GM13977 (cell line): ENCODE data around the gene AKAP13.

Experiments used
- DNase-seq: peaks from one replicate; pipeline ENCODE4 v3.0.0; 2012; ENCODE audit warnings: low spot score
- in situ Hi-C: fragments of 300-500 bp; cut with MboI; formaldehyde crosslinking; loops from one replicate; pipeline ENCODE4 v1.12.0; 2022; ENCODE audit warnings: low sequenced_read_pairs, low pct_unique_long_range_greater_than_20kb, mixed read lengths, inconsistent platforms; ENCODE audit not compliant: unreplicated experiment
- TF ChIP-seq, protein P1 (sequence below): IDR thresholded peaks from 2 replicates; pipeline ENCODE4 v1.5.1; 2012; ENCODE audit warnings: mild to moderate bottlenecking, control low read depth; ENCODE audit not compliant: insufficient read depth; ENCODE audit errors: extremely low read depth, missing control alignments

The AKAP13 gene

DNA sequence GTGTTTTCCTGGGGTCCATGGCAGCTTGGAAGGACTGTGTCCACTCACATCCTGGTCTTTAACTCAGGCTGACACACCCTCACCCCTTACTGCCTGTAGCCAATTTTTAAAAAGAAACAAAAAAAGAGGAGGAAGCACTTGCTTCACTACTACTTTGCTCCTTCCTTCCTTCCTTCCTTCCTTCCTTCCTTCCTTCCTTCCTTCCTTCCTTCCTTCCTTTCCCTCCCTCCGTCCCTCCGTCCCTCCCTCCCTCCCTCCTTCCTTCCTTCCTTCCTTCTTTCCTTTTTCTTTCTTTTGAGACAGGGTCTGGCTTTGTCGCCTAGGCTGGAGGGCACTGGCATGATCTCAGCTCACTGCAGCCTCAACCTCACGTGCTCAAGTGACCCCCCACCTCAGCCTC, 25.5 kb upstream of the AKAP13 start:
- TF ChIP-seq, protein P1, sequence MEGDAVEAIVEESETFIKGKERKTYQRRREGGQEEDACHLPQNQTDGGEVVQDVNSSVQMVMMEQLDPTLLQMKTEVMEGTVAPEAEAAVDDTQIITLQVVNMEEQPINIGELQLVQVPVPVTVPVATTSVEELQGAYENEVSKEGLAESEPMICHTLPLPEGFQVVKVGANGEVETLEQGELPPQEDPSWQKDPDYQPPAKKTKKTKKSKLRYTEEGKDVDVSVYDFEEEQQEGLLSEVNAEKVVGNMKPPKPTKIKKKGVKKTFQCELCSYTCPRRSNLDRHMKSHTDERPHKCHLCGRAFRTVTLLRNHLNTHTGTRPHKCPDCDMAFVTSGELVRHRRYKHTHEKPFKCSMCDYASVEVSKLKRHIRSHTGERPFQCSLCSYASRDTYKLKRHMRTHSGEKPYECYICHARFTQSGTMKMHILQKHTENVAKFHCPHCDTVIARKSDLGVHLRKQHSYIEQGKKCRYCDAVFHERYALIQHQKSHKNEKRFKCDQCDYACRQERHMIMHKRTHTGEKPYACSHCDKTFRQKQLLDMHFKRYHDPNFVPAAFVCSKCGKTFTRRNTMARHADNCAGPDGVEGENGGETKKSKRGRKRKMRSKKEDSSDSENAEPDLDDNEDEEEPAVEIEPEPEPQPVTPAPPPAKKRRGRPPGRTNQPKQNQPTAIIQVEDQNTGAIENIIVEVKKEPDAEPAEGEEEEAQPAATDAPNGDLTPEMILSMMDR = no peak
- in situ Hi-C loops = no loop called here
- no peak for DNase-seq

DNA sequence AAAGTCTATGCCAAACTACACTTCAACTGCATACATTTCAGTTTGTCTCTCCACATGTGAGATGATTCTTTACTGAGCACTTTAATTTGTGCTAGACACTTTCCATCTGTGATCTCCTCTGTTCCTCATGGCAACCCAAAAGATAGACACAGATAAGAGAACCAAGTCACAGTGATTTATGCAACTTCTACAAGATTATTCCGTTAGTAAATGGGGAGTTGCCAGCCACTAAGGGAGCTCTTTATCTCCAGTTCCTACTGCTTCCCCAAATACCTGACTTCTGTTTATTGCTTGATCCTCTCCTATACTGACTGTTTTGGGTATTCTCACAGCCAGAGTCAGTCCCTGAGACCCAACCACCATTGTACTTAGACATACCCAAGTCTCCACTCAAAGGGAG, 24.1 kb upstream of the AKAP13 start:
- TF ChIP-seq, protein P1 = no peak
- DNase-seq = no peak
- in situ Hi-C loops = no loop called here

DNA sequence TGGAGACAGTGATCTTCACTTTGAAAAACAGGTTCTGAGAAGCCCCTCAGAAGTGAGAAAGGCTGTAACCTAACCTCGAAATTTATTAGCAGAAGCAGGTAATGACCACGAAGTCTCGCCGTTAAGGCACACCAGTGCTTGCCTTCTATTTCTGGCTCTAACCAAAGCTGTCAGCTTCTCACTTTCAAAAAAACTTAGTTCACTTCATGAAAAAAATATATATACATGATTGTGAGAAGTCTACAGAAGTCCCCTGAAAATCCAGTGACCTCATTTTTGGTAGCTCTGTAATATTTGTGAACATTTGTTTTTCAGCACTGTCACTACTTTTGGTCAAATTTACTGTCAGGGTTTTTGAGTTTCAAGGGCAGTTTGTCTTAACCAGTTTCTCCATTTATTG, 19.1 kb upstream of the AKAP13 start:
- DNase-seq = peak; percentile 76
- in situ Hi-C loops = no loop called here
- TF ChIP-seq, protein P1 = no peak

DNA sequence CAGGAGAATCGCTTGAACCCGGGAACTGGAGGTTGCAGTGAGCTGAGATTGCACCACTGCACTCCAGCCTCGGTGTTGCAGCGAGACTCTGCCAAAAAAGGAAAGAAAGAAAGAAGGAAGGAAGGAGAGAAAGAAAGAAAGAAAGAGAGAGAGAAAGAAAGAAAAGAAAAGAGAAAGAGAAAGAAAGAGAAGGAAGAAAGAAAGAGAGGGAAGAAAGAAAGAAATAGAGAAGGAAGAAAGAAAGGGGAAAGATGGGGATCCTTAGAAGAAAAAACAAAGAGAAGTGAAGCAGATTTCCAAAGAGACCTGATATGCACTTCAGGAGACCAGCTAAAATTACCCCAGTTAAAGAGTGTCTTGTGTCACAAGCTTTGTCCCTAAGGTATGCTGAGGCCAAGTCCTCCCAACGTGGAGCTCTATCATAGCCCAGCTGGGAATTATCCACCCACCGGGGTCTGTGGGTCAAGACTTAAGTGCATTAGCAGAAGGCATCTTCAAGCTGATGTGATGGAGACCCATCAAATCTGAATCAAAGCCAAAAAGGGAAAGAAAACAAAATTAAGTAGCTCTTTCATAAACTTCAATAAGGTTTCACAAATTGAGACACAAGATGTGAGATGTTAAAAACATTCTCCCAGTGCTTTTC, 17.8 kb upstream of the AKAP13 start:
- in situ Hi-C loops = no loop called here
- TF ChIP-seq, protein P1 = no peak

GRCh38 chr15:85365980-85366379, 14.4 kb upstream of the AKAP13 start:
- TF ChIP-seq, protein P1 = no peak
- in situ Hi-C loops = no loop called here
- no peak for DNase-seq

More for the DNA sequence above, 17.8 kb upstream of the AKAP13 start:
- DNase-seq = no peak

DNA sequence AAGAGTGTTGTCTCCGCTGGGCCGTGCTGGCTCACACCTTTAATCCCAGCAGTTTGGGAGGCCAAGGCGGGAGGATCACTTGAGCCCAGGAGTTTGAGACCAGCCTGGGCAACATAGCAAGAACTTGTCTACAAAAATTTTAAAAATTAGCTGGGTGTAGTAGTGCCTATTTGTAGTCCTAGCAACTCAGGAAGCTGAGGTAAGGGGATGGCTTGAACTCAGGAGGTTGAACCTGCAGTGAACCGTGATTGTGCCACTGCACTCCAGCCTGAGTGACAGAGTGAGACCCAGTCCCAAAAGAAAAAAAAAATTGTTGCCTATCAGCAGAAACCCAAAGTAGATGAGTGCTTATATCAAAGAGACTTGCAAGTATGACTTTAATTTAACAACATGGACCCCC, 12.7 kb upstream of the AKAP13 start:
- DNase-seq = no peak
- TF ChIP-seq, protein P1 = no peak
- in situ Hi-C loops = no loop called here

- TF ChIP-seq, protein P1 = no peak
- in situ Hi-C loops = no loop called here
- no peak for DNase-seq
These were observed 5.6 kb upstream of the AKAP13 start for GRCh38 chr15:85374831-85375230.
